GM21367 (cell line): Measurements from ENCODE around the gene EEF1A2.

Experiments
- ATAC-seq: cut with Tn5 transposase; IDR thresholded peaks from one replicate; pipeline ENCODE4 v1.9.1; 2021; ENCODE audit not compliant: unreplicated experiment

Gene EEF1A2

GRCh38 chr20:63457737-63458136, 41.1 kb downstream of the EEF1A2 start:
- ATAC-seq: no peak

GRCh38 chr20:63456429-63457284, 42.2 kb downstream of the EEF1A2 start:
- ATAC-seq: no peak

- no peak for ATAC-seq
Observed at GRCh38 chr20:63455568-63455859, 43.4 kb downstream of the EEF1A2 start.

- ATAC-seq: no peak
Observed at GRCh38 chr20:63454731-63455567, 43.9 kb downstream of the EEF1A2 start.

GRCh38 chr20:63452821-63453523, 45.9 kb downstream of the EEF1A2 start:
- ATAC-seq: no peak

- no peak for ATAC-seq
Observed at GRCh38 chr20:63452341-63452740, 46.5 kb downstream of the EEF1A2 start.

- ATAC-seq: no peak
Observed at GRCh38 chr20:63451821-63452220, 47.1 kb downstream of the EEF1A2 start.

- ATAC-seq: no peak
Observed at GRCh38 chr20:63449796-63450730, 48.8 kb downstream of the EEF1A2 start.

GRCh38 chr20:63449025-63449424, 49.9 kb downstream of the EEF1A2 start:
- ATAC-seq: no peak

- no peak for ATAC-seq
Observed at GRCh38 chr20:63448031-63448430, 50.9 kb downstream of the EEF1A2 start.

GRCh38 chr20:63447320-63447719, 51.6 kb downstream of the EEF1A2 start:
- ATAC-seq: no peak

GRCh38 chr20:63446216-63447024, 52.5 kb downstream of the EEF1A2 start:
- ATAC-seq: no peak

- ATAC-seq: no peak
Observed at GRCh38 chr20:63445075-63445734, 53.7 kb downstream of the EEF1A2 start.

GRCh38 chr20:63444548-63444947, 54.3 kb downstream of the EEF1A2 start:
- no peak for ATAC-seq

GRCh38 chr20:63443606-63444395, 55.1 kb downstream of the EEF1A2 start:
- ATAC-seq: no peak

GRCh38 chr20:63442100-63442493, 56.8 kb downstream of the EEF1A2 start:
- ATAC-seq: no peak

- ATAC-seq: no peak
Observed at GRCh38 chr20:63441136-63442099, 57.5 kb downstream of the EEF1A2 start.
